OCI-LY1 (cell line): Measurements from ENCODE around the gene AMZ1.

Experiments
- CTCF ChIP-seq: fragments of 200-600 bp; sonication (generic), shearing (Covaris generic); IDR thresholded peaks from 2 replicates; pipeline ENCODE4 v1.5.1; 2017; ENCODE audit warnings: mild to moderate bottlenecking, antibody characterized with exemption, low read length, moderate library complexity, mixed read lengths
- EZH2 ChIP-seq: fragments of 200-600 bp; sonication (generic), shearing (Covaris generic); IDR thresholded peaks from 2 replicates; pipeline ENCODE4 v1.8.0; 2017; ENCODE audit warnings: borderline replicate concordance, mixed run types, mild to moderate bottlenecking, antibody characterized with exemption, low read length, moderate library complexity, mixed read lengths

DNA sequence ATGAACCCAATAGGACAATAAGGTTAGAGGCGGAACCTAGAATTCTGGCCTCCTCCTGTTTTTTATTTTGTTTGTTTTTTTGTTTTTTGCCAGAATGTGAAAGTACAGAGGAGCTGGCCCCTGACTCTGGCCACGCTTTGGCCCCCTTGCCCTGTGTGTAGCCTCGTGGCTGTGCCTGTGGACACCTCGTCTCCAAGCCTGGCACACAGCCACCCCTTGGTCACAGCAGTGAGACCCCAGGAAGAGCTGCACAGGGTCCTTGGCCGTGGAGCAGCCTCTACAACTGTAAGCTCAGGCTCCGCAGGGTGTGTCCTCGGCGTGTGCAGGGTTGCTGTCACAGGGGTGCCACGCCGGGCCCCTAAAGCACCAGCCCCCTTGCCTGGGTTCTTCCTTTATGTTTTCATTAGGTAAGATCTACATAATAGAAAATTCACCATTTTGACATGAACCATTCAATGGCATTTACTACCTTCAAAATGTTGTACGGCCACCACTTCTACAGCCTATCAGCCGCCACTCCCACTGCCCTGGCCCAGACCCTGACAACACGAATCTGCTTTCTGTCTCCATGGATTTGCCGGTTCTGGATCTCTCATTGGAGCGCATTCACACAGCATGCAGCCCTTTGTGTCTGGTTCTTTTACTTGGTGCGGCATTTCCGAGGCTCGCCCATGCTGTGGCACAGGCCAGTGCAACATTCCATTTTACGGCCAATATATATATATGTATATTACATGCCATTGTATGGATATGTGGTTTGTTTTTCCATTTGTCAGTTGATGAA is 51.0 kb downstream of the AMZ1 start:
- TF ChIP-seq CTCF (no peak), EZH2 (no peak)
